ENCODE measurements around the gene TEX54.
"Not testable (repeated sequence)": the region's sequence is repeated elsewhere in the genome, so short reads cannot be mapped to it uniquely, and the experiment has no call there.

TEX54 gene

GRCh38 chr11:62860835-62861563, 28.4 kb upstream of the TEX54 start:
- H3K4me2 ChIP-seq (ENCODE audit: low read length) = peak overlapping the region; percentile 20; the same call in 1 of the 2 replicates
- H3K27ac ChIP-seq (ENCODE audit: low read length) = peak overlapping the region; percentile 42
- peaks cover 34% of the 10 kb centered on the region for H3K36me3 ChIP-seq (replicated peaks; ENCODE audit: low read depth, low read length)

GRCh38 chr11:62859281-62859703, 26.7 kb upstream of the TEX54 start:
- Histone ChIP-seq H4K20me1 (ENCODE audit: insufficient read depth, low read length) (peaks cover 27% of the 10 kb centered on the region), H3K4me1 (ENCODE audit: low read length) (peaks cover 51% of the 10 kb centered on the region), H3K36me3 (replicated peaks; ENCODE audit: low read depth, low read length) (peaks cover 38% of the 10 kb centered on the region), H3K79me2 (ENCODE audit: low read length) (peaks cover 100% of the 10 kb centered on the region)
- H3K4me2 ChIP-seq (ENCODE audit: low read length); H3K9ac ChIP-seq (ENCODE audit: low read length); H3K27me3 ChIP-seq (ENCODE audit: low read depth, low read length); H3K9me3 ChIP-seq (ENCODE audit: insufficient read depth, low read length); H3K4me3 ChIP-seq (ENCODE audit: low read length); H2AFZ ChIP-seq (ENCODE audit: low read depth, low read length); H3K27ac ChIP-seq (ENCODE audit: low read length): not testable (repeated sequence)

More at GRCh38 chr11:62860835-62861563, 28.4 kb upstream of the TEX54 start:
- Histone ChIP-seq H3K27me3 (ENCODE audit: low read depth, low read length) (no peaks in the 10 kb centered on the region), H3K9ac (ENCODE audit: low read length) (no peak overlapping the region), H3K79me2 (ENCODE audit: low read length) (peaks cover 100% of the 10 kb centered on the region), H3K4me3 (ENCODE audit: low read length) (no peak overlapping the region), H3K4me1 (ENCODE audit: low read length) (peaks cover 47% of the 10 kb centered on the region), H4K20me1 (ENCODE audit: insufficient read depth, low read length) (peaks cover 30% of the 10 kb centered on the region), H2AFZ (ENCODE audit: low read depth, low read length) (no peak overlapping the region), H3K9me3 (ENCODE audit: insufficient read depth, low read length) (no peaks in the 10 kb centered on the region)
- no peak for TF ChIP-seq EZH2phosphoT487 (IDR thresholded peaks at IDR 0.05; ENCODE audit: low read depth)
- TF ChIP-seq CTCF (IDR thresholded peaks at IDR 0.05; ENCODE audit: low read depth, low read length) = no peak

- TF ChIP-seq CTCF (IDR thresholded peaks at IDR 0.05; ENCODE audit: low read depth, low read length) = no peak
- TF ChIP-seq EZH2phosphoT487 (IDR thresholded peaks at IDR 0.05; ENCODE audit: low read depth) = no peak
- peak overlapping the region; percentile 93 for H3K4me3 ChIP-seq (ENCODE audit: low read length)
- H3K27ac ChIP-seq (ENCODE audit: low read length) = peak overlapping the region; percentile 82
- no peaks in the 10 kb centered on the region for H3K9me3 ChIP-seq (ENCODE audit: insufficient read depth, low read length)
- peak overlapping the region; percentile 98 for H3K9ac ChIP-seq (ENCODE audit: low read length)
- H2AFZ ChIP-seq (ENCODE audit: low read depth, low read length) = no peak overlapping the region
- H3K4me1 ChIP-seq (ENCODE audit: low read length) = peaks cover 61% of the 10 kb centered on the region
- no peaks in the 10 kb centered on the region for H3K27me3 ChIP-seq (ENCODE audit: low read depth, low read length)
- H3K36me3 ChIP-seq (replicated peaks; ENCODE audit: low read depth, low read length) = peaks cover 39% of the 10 kb centered on the region
- H4K20me1 ChIP-seq (ENCODE audit: insufficient read depth, low read length) = peaks cover 29% of the 10 kb centered on the region
- H3K79me2 ChIP-seq (ENCODE audit: low read length) = peaks cover 100% of the 10 kb centered on the region
- H3K4me2 ChIP-seq (ENCODE audit: low read length) = peak overlapping the region; percentile 91
Observed at GRCh38 chr11:62858201-62858600, 25.6 kb upstream of the TEX54 start.

- Histone ChIP-seq H3K4me3 (ENCODE audit: low read length) (peak overlapping the region; percentile 93), H3K27ac (ENCODE audit: low read length) (peak overlapping the region; percentile 82), H3K9ac (ENCODE audit: low read length) (peak overlapping the region; percentile 98), H3K4me2 (ENCODE audit: low read length) (peak overlapping the region; percentile 91), H2AFZ (ENCODE audit: low read depth, low read length) (no peak overlapping the region), H3K27me3 (ENCODE audit: low read depth, low read length) (no peaks in the 10 kb centered on the region), H3K4me1 (ENCODE audit: low read length) (peaks cover 61% of the 10 kb centered on the region), H3K36me3 (replicated peaks; ENCODE audit: low read depth, low read length) (peaks cover 44% of the 10 kb centered on the region), H3K9me3 (ENCODE audit: insufficient read depth, low read length) (no peaks in the 10 kb centered on the region), H4K20me1 (ENCODE audit: insufficient read depth, low read length) (peaks cover 30% of the 10 kb centered on the region), H3K79me2 (ENCODE audit: low read length) (peaks cover 97% of the 10 kb centered on the region)
- TF ChIP-seq EZH2phosphoT487 (IDR thresholded peaks at IDR 0.05; ENCODE audit: low read depth) = no peak
- TF ChIP-seq CTCF (IDR thresholded peaks at IDR 0.05; ENCODE audit: low read depth, low read length) = no peak
Observed at GRCh38 chr11:62857541-62857982, 24.9 kb upstream of the TEX54 start.
